Colonic mucosa (tissue), 4 donors: ENCODE measurements around the gene ARHGAP8. TPM values are rescaled to one million over a fixed set of nuclear protein-coding genes. Genes with fewer than 3 reads are reported as not detected.

Source experiments
- DNase-seq: peaks from one replicate; pipeline ENCODE4 v3.0.0-alpha.2; 2020
- H3K27ac ChIP-seq: fragments of 200-600 bp; one replicate; pipeline ENCODE4 v1.8.0; 2021
- H3K27me3 ChIP-seq: fragments of 200-600 bp; one replicate; pipeline ENCODE4 v1.8.0; 2021
- H3K36me3 ChIP-seq: fragments of 200-600 bp; one replicate; pipeline ENCODE4 v1.8.0; 2021
- H3K4me1 ChIP-seq: fragments of 200-600 bp; one replicate; pipeline ENCODE4 v1.8.0; 2021; ENCODE audit warnings: mild to moderate bottlenecking
- H3K4me3 ChIP-seq: fragments of 200-600 bp; one replicate; pipeline ENCODE4 v1.8.0; 2021
- H3K9ac ChIP-seq, 2 donors: one replicate each; pipeline ENCODE4 v1.7.0; 2013; ENCODE audit warnings: control low read depth in 2 of 2, low read depth in 2 of 2, low read length in 2 of 2
- H3K9me3 ChIP-seq: fragments of 200-600 bp; one replicate; pipeline ENCODE4 v1.8.0; 2021
- intact Hi-C: fragments of 100-400 bp; cut with DNase I; formaldehyde crosslinking; loops from one replicate; pipeline ENCODE4 v1.14.1; 2022
- total RNA-seq, 2 donors: library from RNA; stranded (reverse); fragmentation: NEBNext Ultra II Directional in 1 of 2; extraction: Animal tissue kit (Norgen Biotek cat#: 25700) in 1 of 2; gene quantifications; one replicate each; pipeline ENCODE4 v1.2.1, GENCODE V29; 2021
- TF ChIP-seq, protein P1 (sequence below): fragments of 200-600 bp; IDR thresholded peaks from one replicate; pipeline ENCODE4 v1.8.0; 2022; ENCODE audit warnings: antibody characterized with exemption, mild to moderate bottlenecking
- donor health status: healthy.
- donor health status: DM: no; HTN: no; CAD: no.
- donor health status: DM: no; HTN: no; CAD: no.

The ARHGAP8 gene
- total RNA-seq, 2 donors from 2014 or later: 38.4 to 69.9 TPM

DNA sequence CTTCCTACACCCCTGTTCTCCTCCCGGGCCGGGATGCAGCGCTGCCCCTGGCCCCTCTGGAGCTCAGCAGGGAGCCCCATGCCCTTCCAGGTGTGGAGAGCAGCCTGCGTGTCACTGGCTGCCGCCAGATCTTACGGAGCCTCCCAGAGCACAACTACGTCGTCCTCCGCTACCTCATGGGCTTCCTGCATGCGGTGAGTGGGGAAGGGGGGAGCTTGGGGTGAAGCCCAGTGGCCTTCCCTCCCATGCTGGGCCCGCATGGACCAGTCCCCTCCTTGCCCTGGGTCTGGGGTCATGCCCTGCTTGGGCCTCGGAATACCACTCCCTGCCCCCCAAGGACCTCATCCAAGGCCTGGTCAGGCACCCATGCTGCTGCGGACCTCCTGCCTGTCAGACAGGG lies 107.3 kb downstream of the ARHGAP8 start:
- DNase-seq: no peak
- H3K9me3 ChIP-seq: no peaks in the 10 kb centered on the region
- H3K9ac ChIP-seq: no peak overlapping the region
- no peak overlapping the region for H3K4me3 ChIP-seq
- H3K4me1 ChIP-seq: no peaks in the 10 kb centered on the region
- no peak overlapping the region for H3K27ac ChIP-seq
- no peaks in the 10 kb centered on the region for H3K27me3 ChIP-seq
- TF ChIP-seq, protein P1, sequence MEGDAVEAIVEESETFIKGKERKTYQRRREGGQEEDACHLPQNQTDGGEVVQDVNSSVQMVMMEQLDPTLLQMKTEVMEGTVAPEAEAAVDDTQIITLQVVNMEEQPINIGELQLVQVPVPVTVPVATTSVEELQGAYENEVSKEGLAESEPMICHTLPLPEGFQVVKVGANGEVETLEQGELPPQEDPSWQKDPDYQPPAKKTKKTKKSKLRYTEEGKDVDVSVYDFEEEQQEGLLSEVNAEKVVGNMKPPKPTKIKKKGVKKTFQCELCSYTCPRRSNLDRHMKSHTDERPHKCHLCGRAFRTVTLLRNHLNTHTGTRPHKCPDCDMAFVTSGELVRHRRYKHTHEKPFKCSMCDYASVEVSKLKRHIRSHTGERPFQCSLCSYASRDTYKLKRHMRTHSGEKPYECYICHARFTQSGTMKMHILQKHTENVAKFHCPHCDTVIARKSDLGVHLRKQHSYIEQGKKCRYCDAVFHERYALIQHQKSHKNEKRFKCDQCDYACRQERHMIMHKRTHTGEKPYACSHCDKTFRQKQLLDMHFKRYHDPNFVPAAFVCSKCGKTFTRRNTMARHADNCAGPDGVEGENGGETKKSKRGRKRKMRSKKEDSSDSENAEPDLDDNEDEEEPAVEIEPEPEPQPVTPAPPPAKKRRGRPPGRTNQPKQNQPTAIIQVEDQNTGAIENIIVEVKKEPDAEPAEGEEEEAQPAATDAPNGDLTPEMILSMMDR: no peak
- H3K36me3 ChIP-seq: no peaks in the 10 kb centered on the region
- intact Hi-C loops: no loop called here

DNA sequence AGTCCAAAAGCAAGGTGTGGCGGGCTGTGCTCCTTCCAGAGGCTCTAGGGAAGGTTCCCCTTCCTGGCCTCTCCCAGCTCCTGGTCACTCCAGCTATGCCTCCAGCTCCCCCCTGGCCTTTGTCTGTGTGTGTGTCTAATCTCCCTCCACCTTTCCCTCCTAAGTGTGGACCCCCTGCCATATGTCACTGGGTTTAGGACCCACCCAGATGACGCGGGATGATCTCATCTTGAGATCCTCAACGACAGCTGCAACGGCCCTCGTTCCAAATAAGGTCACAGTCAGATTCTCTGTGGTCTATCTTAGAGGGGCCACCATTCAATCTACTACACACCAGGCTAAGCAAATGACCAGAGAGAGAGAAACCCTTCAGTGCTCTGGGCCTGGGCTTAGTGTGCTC lies 107.9 kb downstream of the ARHGAP8 start:
- intact Hi-C loops: no loop called here
- no peaks in the 10 kb centered on the region for H3K36me3 ChIP-seq
- no peak for DNase-seq
- TF ChIP-seq, protein P1: no peak
- H3K4me1 ChIP-seq: no peaks in the 10 kb centered on the region
- H3K4me3 ChIP-seq: no peak overlapping the region
- no peak overlapping the region for H3K9ac ChIP-seq
- H3K27ac ChIP-seq: no peak overlapping the region
- H3K27me3 ChIP-seq: no peaks in the 10 kb centered on the region
- no peaks in the 10 kb centered on the region for H3K9me3 ChIP-seq

DNA sequence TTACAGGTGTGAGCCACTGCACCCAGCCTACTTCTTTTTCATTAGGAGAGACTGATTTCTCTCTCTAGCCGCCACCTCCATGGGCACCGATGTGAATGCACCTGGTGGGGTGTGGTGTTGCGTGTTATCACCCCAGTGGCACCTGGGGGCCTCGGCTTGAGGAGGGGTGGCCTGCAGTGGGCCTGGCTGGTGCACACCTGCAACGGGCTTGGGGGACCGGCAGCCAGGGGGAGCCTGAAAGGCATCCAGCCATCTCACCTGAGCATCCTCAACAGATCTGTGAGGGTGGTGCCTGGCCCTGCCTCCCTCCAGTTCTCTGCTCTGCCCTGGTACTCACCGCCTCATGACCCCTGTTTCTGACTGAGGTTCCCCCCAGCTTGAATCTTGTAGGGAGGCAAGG lies 108.9 kb downstream of the ARHGAP8 start:
- intact Hi-C loops: no loop called here
- H3K4me1 ChIP-seq: no peaks in the 10 kb centered on the region
- TF ChIP-seq, protein P1: no peak
- no peak overlapping the region for H3K9ac ChIP-seq
- no peaks in the 10 kb centered on the region for H3K9me3 ChIP-seq
- no peak for DNase-seq
- no peaks in the 10 kb centered on the region for H3K36me3 ChIP-seq
- H3K27me3 ChIP-seq: no peaks in the 10 kb centered on the region
- H3K4me3 ChIP-seq: no peak overlapping the region
- no peak overlapping the region for H3K27ac ChIP-seq

DNA sequence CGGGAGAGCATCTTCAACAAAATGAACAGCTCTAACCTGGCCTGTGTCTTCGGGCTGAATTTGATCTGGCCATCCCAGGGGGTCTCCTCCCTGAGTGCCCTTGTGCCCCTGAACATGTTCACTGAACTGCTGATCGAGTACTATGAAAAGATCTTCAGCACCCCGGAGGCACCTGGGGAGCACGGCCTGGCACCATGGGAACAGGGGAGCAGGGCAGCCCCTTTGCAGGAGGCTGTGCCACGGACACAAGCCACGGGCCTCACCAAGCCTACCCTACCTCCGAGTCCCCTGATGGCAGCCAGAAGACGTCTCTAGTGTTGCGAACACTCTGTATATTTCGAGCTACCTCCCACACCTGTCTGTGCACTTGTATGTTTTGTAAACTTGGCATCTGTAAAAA lies 109.9 kb downstream of the ARHGAP8 start:
- Histone ChIP-seq H3K4me1 (no peaks in the 10 kb centered on the region), H3K4me3 (no peak overlapping the region), H3K9ac (no peak overlapping the region), H3K27me3 (no peaks in the 10 kb centered on the region), H3K9me3 (no peaks in the 10 kb centered on the region), H3K36me3 (no peaks in the 10 kb centered on the region), H3K27ac (no peak overlapping the region)
- TF ChIP-seq, protein P1: no peak
- intact Hi-C loops: no loop called here
- DNase-seq: no peak

DNA sequence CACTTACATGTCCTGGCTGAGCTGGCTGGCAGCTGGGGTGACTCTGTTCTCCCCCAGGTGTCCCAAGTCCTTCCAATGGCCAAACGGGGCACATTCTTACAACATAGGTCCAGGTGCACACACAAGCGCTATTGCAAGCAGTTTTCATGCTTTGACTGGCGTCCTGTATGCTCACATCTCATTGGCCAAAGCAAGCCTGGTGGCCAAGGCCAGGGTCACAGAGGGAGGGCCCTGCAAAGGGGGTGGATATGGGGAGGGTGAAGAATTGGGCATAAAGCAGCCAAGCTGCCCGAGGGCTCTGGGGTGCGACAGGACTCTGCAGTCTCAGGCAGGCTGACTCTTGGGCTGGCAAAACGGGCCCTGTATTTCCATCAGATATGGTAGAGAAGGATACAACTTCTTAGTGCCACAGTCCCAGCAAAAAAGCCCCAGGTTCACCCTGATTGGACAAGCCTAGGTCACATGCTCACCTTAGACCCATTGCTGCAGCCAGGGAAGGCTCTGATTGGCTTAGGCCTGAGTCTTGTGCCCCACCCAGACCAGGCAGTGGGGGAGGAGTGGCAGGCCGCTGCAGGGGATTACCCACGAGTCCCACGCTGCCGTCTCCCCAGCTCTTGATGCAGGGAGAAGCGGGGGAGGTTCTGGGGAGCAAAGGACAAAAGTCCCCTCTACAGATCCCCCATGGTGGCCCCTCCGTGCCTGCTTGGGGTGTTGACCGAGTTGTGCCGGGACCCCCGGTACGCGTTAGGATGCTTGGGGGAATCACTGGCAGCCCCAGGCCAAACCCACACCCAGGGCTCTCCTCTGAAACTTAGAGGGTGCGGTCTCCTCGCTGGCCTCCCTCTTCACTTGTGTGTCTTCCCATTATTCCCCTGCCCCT lies 110.8 kb downstream of the ARHGAP8 start:
- intact Hi-C loops: no loop called here
- H3K4me3 ChIP-seq: no peak overlapping the region
- H3K9ac ChIP-seq: no peak overlapping the region
- TF ChIP-seq, protein P1: no peak
- H3K4me1 ChIP-seq: no peaks in the 10 kb centered on the region
- no peak overlapping the region for H3K27ac ChIP-seq
- H3K9me3 ChIP-seq: no peaks in the 10 kb centered on the region
- DNase-seq: no peak
- no peaks in the 10 kb centered on the region for H3K27me3 ChIP-seq
- no peaks in the 10 kb centered on the region for H3K36me3 ChIP-seq
